SK-N-SH (cell line): ENCODE results near the gene CD207. TPM values are rescaled to one million over a fixed set of nuclear protein-coding genes. Genes with fewer than 3 reads are reported as not detected.
"Not testable (repeated sequence)": the region's sequence is repeated elsewhere in the genome, so short reads cannot be mapped to it uniquely, and the experiment has no call there.

ENCODE experiments used
- CTCF ChIA-PET: fragments of 300-600, 350-600 bp; formaldehyde crosslinking; extraction: SDS; loops from one replicate; lab custom pipeline; 2021; lab: Yijun Ruan, JAX
- POLR2A ChIA-PET: fragments of 350-600 bp; sonication (Branson Sonifier 250); formaldehyde crosslinking; extraction: SDS; loops from one replicate; lab custom pipeline; 2020; ENCODE audit warnings: antibody characterized with exemption, inconsistent platforms; lab: Yijun Ruan, JAX
- DNase-seq: peaks from one replicate; pipeline ENCODE4 v3.0.0; 2012
- H2AFZ ChIP-seq: fragments of 200-600 bp; sonication (generic); 2 replicates; pipeline ENCODE4 v1.8.1; 2016; ENCODE audit warnings: antibody characterized with exemption, mild to moderate bottlenecking, low read depth
- H3F3A ChIP-seq: fragments of 200-600 bp; sonication (generic); replicated peaks from 2 replicates; pipeline ENCODE3; 2016; ENCODE audit warnings: antibody characterized with exemption, mild to moderate bottlenecking; ENCODE audit not compliant: insufficient read depth
- H3K27ac ChIP-seq, 2 experiments: fragments of 200-500 bp in 1 of 2; fragments of 200-600 bp in 1 of 2; sonication (Bioruptor generic) in 1 of 2; sonication (generic), shearing (Covaris generic) in 1 of 2; 2 replicates each; pipeline versions ENCODE4 v1.5.1 to v1.6.1; 2014 to 2016; ENCODE audit warnings: low read depth in 2 of 2, inconsistent platforms in 1 of 2, low read length in 1 of 2, mild to moderate bottlenecking in 1 of 2, mixed read lengths in 1 of 2
- H3K27me3 ChIP-seq: fragments of 200-600 bp; sonication (generic), shearing (Covaris generic); 2 replicates; pipeline ENCODE4 v1.6.1; 2016; ENCODE audit warnings: mixed run types; ENCODE audit not compliant: insufficient read depth
- H3K36me3 ChIP-seq, 2 experiments: fragments of 200-500 bp in 1 of 2; fragments of 200-600 bp in 1 of 2; sonication (Bioruptor generic) in 1 of 2; sonication (generic) in 1 of 2; replicated peaks in 1 of 2; 2 replicates each; pipeline versions ENCODE3 to v1.5.1; 2014 to 2016; ENCODE audit warnings: low read length in 1 of 2, mild to moderate bottlenecking in 1 of 2; ENCODE audit not compliant: insufficient read depth in 2 of 2, control insufficient read depth in 1 of 2
- H3K4me1 ChIP-seq, 2 experiments: fragments of 200-500 bp in 1 of 2; fragments of 200-600 bp in 1 of 2; sonication (Bioruptor generic) in 1 of 2; sonication (generic), shearing (Covaris generic) in 1 of 2; 2 replicates each; pipeline versions ENCODE4 v1.5.1 to v1.6.1; 2014 to 2016; ENCODE audit warnings: low read depth in 1 of 2, low read length in 1 of 2, mixed run types in 1 of 2; ENCODE audit not compliant: insufficient read depth in 2 of 2, control insufficient read depth in 1 of 2
- H3K4me2 ChIP-seq: fragments of 200-600 bp; sonication (generic), shearing (Covaris generic); 2 replicates; pipeline ENCODE4 v1.6.1; 2017; ENCODE audit warnings: mixed run types
- H3K4me3 ChIP-seq, 2 experiments: fragments of 200-500 bp in 1 of 2; fragments of 200-600 bp in 1 of 2; sonication (Bioruptor generic) in 1 of 2; sonication (generic), shearing (Covaris generic) in 1 of 2; 2 replicates each; pipeline versions ENCODE4 v1.5.1 to v1.8.1; 2014 to 2016; ENCODE audit warnings: low read depth in 2 of 2, inconsistent platforms in 1 of 2, low read length in 1 of 2, mild to moderate bottlenecking in 1 of 2, mixed read lengths in 1 of 2, moderate library complexity in 1 of 2
- H3K79me2 ChIP-seq: fragments of 200-600 bp; sonication (generic); 2 replicates; pipeline ENCODE4 v1.8.1; 2017; ENCODE audit warnings: mild to moderate bottlenecking; ENCODE audit not compliant: insufficient read depth
- H3K9ac ChIP-seq: fragments of 200-600 bp; sonication (generic); 2 replicates; pipeline ENCODE4 v1.6.1; 2017; ENCODE audit warnings: mixed run types
- H3K9me2 ChIP-seq: fragments of 200-600 bp; sonication (generic); 2 replicates; pipeline ENCODE4 v1.6.1; 2017; ENCODE audit warnings: mixed run types
- H3K9me3 ChIP-seq: fragments of 200-600 bp; sonication (generic); 2 replicates; pipeline ENCODE4 v1.6.1; 2017; ENCODE audit warnings: mixed run types, mild to moderate bottlenecking, moderate library complexity
- H4K20me1 ChIP-seq: fragments of 200-600 bp; sonication (generic); 2 replicates; pipeline ENCODE4 v1.6.1; 2017; ENCODE audit warnings: mild to moderate bottlenecking, mixed run types; ENCODE audit not compliant: insufficient read depth
- EP300 ChIP-seq, 2 experiments: IDR thresholded peaks; 2 replicates each; pipeline versions ENCODE4 v1.4.0 to v1.6.1; 2012; ENCODE audit warnings: borderline replicate concordance in 1 of 2, low read depth in 1 of 2, low read length in 1 of 2
- FOXJ3 ChIP-seq: sonication (generic); formaldehyde crosslinking; IDR thresholded peaks from 2 replicates; pipeline ENCODE4 v1.5.1; 2020; ENCODE audit warnings: mild to moderate bottlenecking, missing genetic modification reagents
- FOXM1 ChIP-seq: IDR thresholded peaks from 2 replicates; pipeline ENCODE4 v1.4.0; 2012; ENCODE audit warnings: low read depth, mild to moderate bottlenecking
- GABPA ChIP-seq: IDR thresholded peaks from 2 replicates; pipeline ENCODE4 v1.4.0; 2012; ENCODE audit warnings: low read depth, mild to moderate bottlenecking
- GATA2 ChIP-seq: sonication (generic); formaldehyde crosslinking; IDR thresholded peaks from 2 replicates; pipeline ENCODE4 v1.5.0; 2020; ENCODE audit warnings: mild to moderate bottlenecking, missing genetic modification reagents
- NRF1 ChIP-seq: IDR thresholded peaks from 2 replicates; pipeline ENCODE4 v1.6.1; 2012; ENCODE audit warnings: low read depth, mild to moderate bottlenecking, low read length
- PBX3 ChIP-seq: IDR thresholded peaks from 2 replicates; pipeline ENCODE4; 2012
- RAD21 ChIP-seq: IDR thresholded peaks from 2 replicates; pipeline ENCODE4 v1.6.1; 2012; ENCODE audit warnings: mild to moderate bottlenecking, low read length
- RCOR1 ChIP-seq: fragments of 150-350 bp; IDR thresholded peaks from 2 replicates; pipeline ENCODE4 v1.6.1; 2017; ENCODE audit warnings: antibody characterized with exemption, low read length
- RFX5 ChIP-seq: IDR thresholded peaks from 2 replicates; pipeline ENCODE4 v1.6.1; 2012; ENCODE audit warnings: mild to moderate bottlenecking, improper control_type of control experiment, low read length
- RXRA ChIP-seq: IDR thresholded peaks from 2 replicates; pipeline ENCODE4 v1.4.0; 2012; ENCODE audit warnings: low read depth, mild to moderate bottlenecking, borderline replicate concordance
- SIN3A ChIP-seq: IDR thresholded peaks from 2 replicates; pipeline ENCODE4 v1.6.1; 2012; ENCODE audit warnings: low read depth, mild to moderate bottlenecking, low read length, moderate library complexity, borderline replicate concordance
- TAF1 ChIP-seq: IDR thresholded peaks from 2 replicates; pipeline ENCODE4 v1.6.1; 2012; ENCODE audit warnings: low read depth, mild to moderate bottlenecking, low read length, moderate library complexity, borderline replicate concordance
- TCF12 ChIP-seq: IDR thresholded peaks from 2 replicates; pipeline ENCODE4 v1.4.0; 2012
- YY1 ChIP-seq: IDR thresholded peaks from 2 replicates; pipeline ENCODE4 v1.4.0; 2012; ENCODE audit warnings: low read depth, mild to moderate bottlenecking
- WGBS: methylation state at CpG from one replicate; pipeline ENCODE4 v1.1.6; 2017; ENCODE audit warnings: low lambda C conversion rate; 5-methylcytosine and 5-hydroxymethylcytosine counted together
- polyA plus RNA-seq, 3 experiments: library from polyadenylated mRNA; depleted of rRNA; stranded (reverse); fragments of >200 nt; gene quantifications; 2 replicates each; pipeline ENCODE4 v1.2.3, GENCODE V29; 2012
- TF ChIP-seq, protein P1 (sequence below): fragments of 150-350 bp; IDR thresholded peaks from 2 replicates; pipeline ENCODE4 v1.6.1; 2017; ENCODE audit warnings: antibody characterized with exemption, low read length, low read depth, borderline replicate concordance

CD207 gene
- 0.33 and 0.62 TPM in 2 replicates for polyA plus RNA-seq (2012; rRNA removed)
- polyA plus RNA-seq (2012; cell fraction: cytosol; rRNA removed), result 0.35 and 0.36 TPM in 2 replicates
- 0.43 and 0.75 TPM in 2 replicates for polyA plus RNA-seq (2012; cell fraction: nucleus; rRNA removed)

GRCh38 chr2:70835643-70836042 is at the start of gene CD207:
CD207 (minus strand) TSS chr2:70835816; CDS start chr2:70835776, 40 bp downstream.
- Histone ChIP-seq H3K4me3 (no peak within 1 kb of the TSS), H3K27ac (no peak within 1 kb of the TSS), H3K4me1 (no peaks in the 10 kb centered on the region), H3F3A (no peaks in the 10 kb centered on the region), H3K9me2 (no peaks in the 10 kb centered on the region), H3K27me3 (no peaks in the 10 kb centered on the region; the same call in 1 of the 2 replicates), H4K20me1 (no peaks in the 10 kb centered on the region), H3K4me2 (no peak within 1 kb of the TSS), H3K9me3 (no peaks in the 10 kb centered on the region), H3K9ac (no peak within 1 kb of the TSS), H3K36me3 (no peaks in the 10 kb centered on the region), H3K79me2 (no peaks in the 10 kb centered on the region), H2AFZ (no peak within 1 kb of the TSS)
- DNase-seq, result no peak
- 58% methylated on average over 4 of the region's 4 CpGs for WGBS
- CTCF ChIA-PET, result no interaction called here
- TF ChIP-seq RAD21, result no peak
- POLR2A ChIA-PET, result no interaction called here

DNA sequence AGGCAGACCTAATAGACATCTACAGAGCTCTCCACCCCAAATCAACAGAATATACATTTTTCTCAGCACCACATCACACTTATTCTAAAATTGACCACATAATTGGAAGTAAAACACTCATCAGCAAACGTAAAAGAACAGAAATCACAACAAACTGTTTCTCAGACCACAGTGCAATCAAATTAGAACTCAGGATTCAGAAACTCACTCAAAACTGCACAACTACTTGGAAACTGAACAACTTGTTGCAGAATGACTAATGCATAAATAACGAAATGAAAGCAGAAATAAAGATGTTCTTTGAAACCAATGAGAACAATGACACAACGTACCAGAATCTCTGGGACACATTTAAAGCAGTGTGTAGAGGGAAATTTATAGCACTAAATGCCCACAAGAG is 42.9 kb upstream of the CD207 start:
- H3K4me3 ChIP-seq, H3K27me3 ChIP-seq, H3K4me2 ChIP-seq, POLR2A ChIA-PET, H3K9me3 ChIP-seq, H3K79me2 ChIP-seq, DNase-seq, H3K9ac ChIP-seq, H4K20me1 ChIP-seq, H2AFZ ChIP-seq, H3K9me2 ChIP-seq, H3K36me3 ChIP-seq, H3F3A ChIP-seq, H3K27ac ChIP-seq, H3K4me1 ChIP-seq: not testable (repeated sequence)
- CTCF ChIA-PET, result interaction anchor here (1.2 to 2.4 kb wide), 2 partner anchors 8 to 42 kb away, joined by 5 to 17 read pairs; no protein-coding TSS in a partner anchor
- 12% methylated on average over 3 of the region's 3 CpGs for WGBS

- ChIA-PET CTCF (interaction anchor here (0.8 to 10.2 kb wide), 6 partner anchors 46 to 229 kb away, joined by 3 to 244 read pairs (median 3); no protein-coding TSS in a partner anchor), POLR2A (interaction anchor here (0.7 kb wide), 1 partner anchor 1033 kb away, joined by 4 read pairs; no protein-coding TSS in a partner anchor)
- H3K4me1 ChIP-seq, result not testable (repeated sequence)
Measured at GRCh38 chr2:70876138-70876537, 40.5 kb upstream of the CD207 start.

DNA sequence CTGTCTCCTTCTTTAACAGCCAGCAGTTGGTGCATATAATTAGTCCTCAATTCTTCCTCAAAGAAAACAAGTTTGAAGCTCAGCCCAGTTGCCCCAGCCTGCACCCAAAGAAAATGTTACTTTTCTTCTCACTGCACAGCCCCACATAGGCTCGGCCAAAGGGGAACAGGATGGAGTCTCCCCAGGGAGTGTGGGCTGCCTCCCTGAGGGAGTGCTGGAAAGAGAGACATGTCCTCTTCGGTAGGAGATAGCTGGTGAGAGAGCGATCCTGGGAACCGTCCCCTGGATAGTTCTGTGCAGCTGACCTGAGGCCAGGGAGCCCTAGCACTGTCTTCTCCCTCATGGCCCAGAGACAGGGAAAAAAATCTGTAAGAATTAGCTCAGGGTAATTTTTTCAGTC is 37.9 kb upstream of the CD207 start:
- no peak for DNase-seq
- WGBS, result 63% methylated on average over 3 of the region's 4 CpGs
- H3K4me1 ChIP-seq, result peaks cover 0 to 10% of the 10 kb centered on the region in 2 experiments; a peak in 1 of 4 replicates
- H3K4me2 ChIP-seq, result no peak overlapping the region
- no peaks in the 10 kb centered on the region for H3K36me3 ChIP-seq
- no peaks in the 10 kb centered on the region for H3F3A ChIP-seq
- H3K27ac ChIP-seq, result no peak overlapping the region
- no peaks in the 10 kb centered on the region for H3K9me3 ChIP-seq
- POLR2A ChIA-PET, result no interaction called here
- no peaks in the 10 kb centered on the region for H3K27me3 ChIP-seq
- H3K79me2 ChIP-seq, result no peaks in the 10 kb centered on the region
- CTCF ChIA-PET, result interaction anchor here (0.6 to 10.2 kb wide), 14 partner anchors 10 to 128 kb away, joined by 3 to 244 read pairs (median 4); partner anchors contain the start of gene ATP6V1B1
- no peaks in the 10 kb centered on the region for H3K9me2 ChIP-seq
- H2AFZ ChIP-seq, result no peak overlapping the region
- no peak overlapping the region for H3K4me3 ChIP-seq
- H4K20me1 ChIP-seq, result no peaks in the 10 kb centered on the region
- no peak overlapping the region for H3K9ac ChIP-seq
- TF ChIP-seq RAD21 (no peak), FOXM1 (no peak), NRF1 (no peak), GATA2 (CRISPR knock-in tag) (no peak), SIN3A (no peak), RXRA (no peak), GABPA (no peak), EP300 (IDR thresholded peaks at IDR 0.05; ENCODE audit: borderline replicate concordance in 1 of 2, low read depth in 1 of 2, low read length in 1 of 2) (no peak), RFX5 (no peak), RCOR1 (no peak), FOXJ3 (no peak), TCF12 (no peak), TAF1 (no peak), PBX3 (no peak), YY1 (no peak)
- TF ChIP-seq, protein P1, sequence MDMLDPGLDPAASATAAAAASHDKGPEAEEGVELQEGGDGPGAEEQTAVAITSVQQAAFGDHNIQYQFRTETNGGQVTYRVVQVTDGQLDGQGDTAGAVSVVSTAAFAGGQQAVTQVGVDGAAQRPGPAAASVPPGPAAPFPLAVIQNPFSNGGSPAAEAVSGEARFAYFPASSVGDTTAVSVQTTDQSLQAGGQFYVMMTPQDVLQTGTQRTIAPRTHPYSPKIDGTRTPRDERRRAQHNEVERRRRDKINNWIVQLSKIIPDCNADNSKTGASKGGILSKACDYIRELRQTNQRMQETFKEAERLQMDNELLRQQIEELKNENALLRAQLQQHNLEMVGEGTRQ, result no peak

More at GRCh38 chr2:70876138-70876537, 40.5 kb upstream of the CD207 start:
- not testable (repeated sequence) for H3K27ac ChIP-seq, H3K9me2 ChIP-seq, H4K20me1 ChIP-seq, H3K4me3 ChIP-seq, H3K36me3 ChIP-seq, H3K27me3 ChIP-seq, H2AFZ ChIP-seq, H3K9ac ChIP-seq, H3F3A ChIP-seq, H3K4me2 ChIP-seq, DNase-seq, H3K9me3 ChIP-seq, H3K79me2 ChIP-seq
- whole genome bisulfite sequencing, result 61% methylated on average over 5 of the region's 9 CpGs
